Astrocyte of the spinal cord (primary cell): ENCODE measurements around the gene GARNL3.

Source experiments
- DNase-seq: peaks from one replicate; pipeline ENCODE4 v3.0.0; 2011; ENCODE audit warnings: low read depth, low spot score
- H3K4me3 ChIP-seq: 2 replicates; pipeline ENCODE4 v1.5.1; 2011; ENCODE audit warnings: low read depth, mild to moderate bottlenecking, low read length, moderate library complexity
- CTCF ChIP-seq: IDR thresholded peaks from 2 replicates; pipeline ENCODE4 v1.5.1; 2012; ENCODE audit warnings: low read depth, mild to moderate bottlenecking, low read length, inconsistent platforms
- in situ Hi-C: cut with HindIII; loops from 2 replicates; pipeline ENCODE4 v1.10.0; 2017; ENCODE audit warnings: low sequenced_read_pairs

Gene GARNL3

GRCh38 chr9:127323393-127323792 lies 58.8 kb downstream of the GARNL3 start:
- H3K4me3 ChIP-seq: no peak overlapping the region
- no peak for DNase-seq
- no peak for TF ChIP-seq CTCF
- in situ Hi-C loops: no loop called here

GRCh38 chr9:127330501-127330900 lies 65.9 kb downstream of the GARNL3 start:
- H3K4me3 ChIP-seq: no peak overlapping the region
- no peak for TF ChIP-seq CTCF
- DNase-seq: no peak
- in situ Hi-C loops: no loop called here

GRCh38 chr9:127333221-127334064 lies 68.9 kb downstream of the GARNL3 start:
- H3K4me3 ChIP-seq: no peak overlapping the region
- in situ Hi-C loops: no loop called here
- TF ChIP-seq CTCF: no peak
- DNase-seq: no peak

GRCh38 chr9:127334725-127335124 lies 70.2 kb downstream of the GARNL3 start:
- in situ Hi-C loops: no loop called here
- TF ChIP-seq CTCF: no peak
- H3K4me3 ChIP-seq: no peak overlapping the region
- no peak for DNase-seq

GRCh38 chr9:127336086-127336485 lies 71.5 kb downstream of the GARNL3 start:
- TF ChIP-seq CTCF: no peak
- no peak for DNase-seq
- H3K4me3 ChIP-seq: no peak overlapping the region
- in situ Hi-C loops: no loop called here

GRCh38 chr9:127336506-127337352 lies 72.2 kb downstream of the GARNL3 start:
- TF ChIP-seq CTCF: no peak
- DNase-seq: peak; percentile 96
- no peak overlapping the region for H3K4me3 ChIP-seq
- in situ Hi-C loops: no loop called here
